ENCODE results near the gene C18orf54.
A peak's percentile ranks its signal among the peaks of the same experiment; 100 is the strongest.
"Not testable (repeated sequence)": the region's sequence is repeated elsewhere in the genome, so short reads cannot be mapped to it uniquely, and the experiment has no call there.

C18orf54 gene

GRCh38 chr18:54357660-54358494 is at the start of gene C18orf54, which contains the start of gene STARD6:
TSS of gene C18orf54 (plus strand) at chr18:54357906. CDS start at chr18:54360573, 2,667 bp downstream.
TSS of gene STARD6 (minus strand) at chr18:54357858. CDS start at chr18:54354573, 3,285 bp downstream.
- peak; percentile 88 to 89 for DNase-seq

GRCh38 chr18:54309564-54309963 is 48.1 kb upstream of the C18orf54 start:
- DNase-seq = not testable (repeated sequence)

- no peak for DNase-seq
These were observed 41.5 kb upstream of the C18orf54 start for GRCh38 chr18:54316071-54316820.

GRCh38 chr18:54323561-54323960 is 34.1 kb upstream of the C18orf54 start:
- no peak for DNase-seq

- DNase-seq = no peak
These were observed 33.7 kb upstream of the C18orf54 start for GRCh38 chr18:54323970-54324369.

- no peak for DNase-seq
These were observed 29.9 kb upstream of the C18orf54 start for GRCh38 chr18:54327818-54328217.

- no peak for DNase-seq
These were observed 27.9 kb upstream of the C18orf54 start for GRCh38 chr18:54329787-54330186.

- DNase-seq = no peak
These were observed 26.7 kb upstream of the C18orf54 start for GRCh38 chr18:54330768-54331548.

GRCh38 chr18:54335638-54336173 is 22.0 kb upstream of the C18orf54 start:
- DNase-seq = no peak

GRCh38 chr18:54338230-54338629 is 19.5 kb upstream of the C18orf54 start:
- DNase-seq = no peak

- no peak for DNase-seq
These were observed 6.5 kb upstream of the C18orf54 start for GRCh38 chr18:54351186-54351585.

GRCh38 chr18:54357082-54357659 is 535 bp upstream of the C18orf54 start:
- DNase-seq = no peak

- DNase-seq = peak; percentile 15 to 36
These were observed 862 bp downstream of the C18orf54 start for GRCh38 chr18:54358495-54359040.

- DNase-seq = no peak
These were observed 1.5 kb downstream of the C18orf54 start for GRCh38 chr18:54359233-54359632.

GRCh38 chr18:54360406-54360805 is 2.7 kb downstream of the C18orf54 start:
- DNase-seq = no peak

- DNase-seq = no peak
These were observed 20.4 kb downstream of the C18orf54 start for GRCh38 chr18:54378057-54378456.

GRCh38 chr18:54381640-54382039 is 23.9 kb downstream of the C18orf54 start:
- DNase-seq = no peak

GRCh38 chr18:54382076-54382475 is 24.4 kb downstream of the C18orf54 start:
- DNase-seq = no peak

GRCh38 chr18:54382733-54383252 is 25.1 kb downstream of the C18orf54 start:
- DNase-seq = no peak

- DNase-seq = no peak
These were observed 28.3 kb downstream of the C18orf54 start for GRCh38 chr18:54386043-54386442.

GRCh38 chr18:54386800-54387495 is 29.2 kb downstream of the C18orf54 start:
- DNase-seq = not testable (repeated sequence)
